HL-60/S4 (cell line): Measurements from ENCODE around the gene GK.

Experiments
- in situ Hi-C: fragments of 300-500 bp; cut with MboI; formaldehyde crosslinking; loops from 2 replicates; pipeline ENCODE4 v1.14.3; 2022; ENCODE audit warnings: low sequenced_read_pairs

GK gene

DNA sequence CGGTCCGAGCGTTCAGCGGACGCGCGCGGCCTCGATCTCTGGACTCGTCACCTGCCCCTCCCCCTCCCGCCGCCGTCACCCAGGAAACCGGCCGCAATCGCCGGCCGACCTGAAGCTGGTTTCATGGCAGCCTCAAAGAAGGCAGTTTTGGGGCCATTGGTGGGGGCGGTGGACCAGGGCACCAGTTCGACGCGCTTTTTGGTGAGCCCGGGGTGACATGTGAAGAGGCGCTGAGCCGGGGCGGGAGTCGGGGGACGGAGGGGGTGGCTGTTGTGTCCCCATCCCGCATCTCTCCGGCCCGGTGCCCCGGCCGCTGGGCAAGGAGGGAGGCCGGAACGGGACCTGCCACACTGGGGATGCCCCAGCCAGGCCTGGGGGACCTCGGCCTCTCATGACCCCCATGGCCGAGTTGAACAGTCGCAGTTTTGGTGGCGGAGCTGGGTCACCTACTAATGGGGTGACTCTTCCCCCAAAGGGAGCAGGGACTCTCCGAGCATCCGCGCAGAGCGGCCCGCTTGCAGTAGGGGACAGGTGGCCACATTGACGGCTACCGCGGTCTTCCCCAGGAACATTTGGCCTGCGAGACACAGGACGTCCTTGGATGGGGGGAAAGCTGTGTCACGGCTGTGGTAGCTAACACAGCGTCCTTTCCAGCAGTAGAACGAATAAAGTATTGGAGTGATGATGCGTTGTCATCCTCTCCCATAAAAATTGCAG lies at the start of gene GK:
Gene GK (plus strand): TSS at position 9 of the 717 bp plus-strand sequence. CDS start 115 bp downstream, at position 124.
- in situ Hi-C loops = no loop called here

DNA sequence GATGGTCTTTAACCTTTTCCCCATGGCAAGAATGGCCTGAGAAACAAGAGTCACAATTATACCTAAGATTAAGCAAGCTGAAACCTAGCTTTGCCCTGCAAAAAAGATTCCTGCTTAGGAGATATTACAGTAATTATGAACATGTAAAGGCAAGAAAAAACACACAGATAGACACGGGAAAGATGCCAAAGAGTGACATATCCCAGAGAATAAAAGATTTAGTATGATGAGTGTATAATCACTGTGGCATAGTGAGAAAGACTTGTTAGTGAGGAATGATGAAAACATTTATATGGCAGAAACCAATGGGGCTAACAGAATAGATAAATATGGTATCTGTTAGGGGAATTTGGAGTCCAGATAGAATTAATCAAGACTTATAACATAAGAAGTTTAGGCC lies 46.1 kb upstream of the GK start:
- in situ Hi-C loops = no loop called here

DNA sequence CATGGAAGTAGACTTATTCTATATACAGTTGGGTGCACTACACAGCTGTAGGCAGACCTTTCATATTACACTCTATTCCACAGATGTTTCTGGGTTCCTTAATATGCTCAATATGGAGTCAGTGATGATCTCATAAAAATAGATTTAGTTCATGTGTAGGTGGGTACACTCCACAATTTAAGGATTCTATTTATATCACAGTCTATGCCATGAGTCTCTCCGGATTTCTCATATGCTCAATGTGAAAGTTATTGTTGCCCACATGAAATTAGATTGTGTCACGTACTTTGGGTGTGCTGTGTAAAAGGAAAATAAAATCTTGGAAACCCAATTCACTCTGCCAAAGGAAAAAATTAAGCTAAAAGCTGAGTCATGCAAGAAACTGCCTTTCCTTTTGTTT lies 43.2 kb upstream of the GK start:
- in situ Hi-C loops = no loop called here

DNA sequence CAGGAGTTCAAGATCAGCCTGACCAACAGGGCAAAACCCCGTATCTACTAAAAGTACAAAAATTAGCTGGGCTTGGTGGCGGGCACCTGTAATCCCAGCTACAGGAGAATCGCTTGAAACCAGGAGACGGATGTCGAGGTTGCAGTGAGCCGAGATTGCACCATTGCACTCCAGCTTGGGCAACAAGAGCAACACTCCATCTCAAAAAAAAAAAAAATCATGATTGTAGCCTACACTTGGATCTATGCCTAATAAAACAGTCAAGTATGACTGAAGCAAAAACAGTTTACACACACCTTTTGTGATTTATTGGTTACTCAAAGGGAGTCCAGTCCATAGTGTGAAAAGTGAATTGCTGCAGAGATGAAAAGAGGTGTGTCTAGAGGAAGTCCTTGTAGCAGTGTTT lies 41.0 kb upstream of the GK start:
- in situ Hi-C loops = no loop called here

DNA sequence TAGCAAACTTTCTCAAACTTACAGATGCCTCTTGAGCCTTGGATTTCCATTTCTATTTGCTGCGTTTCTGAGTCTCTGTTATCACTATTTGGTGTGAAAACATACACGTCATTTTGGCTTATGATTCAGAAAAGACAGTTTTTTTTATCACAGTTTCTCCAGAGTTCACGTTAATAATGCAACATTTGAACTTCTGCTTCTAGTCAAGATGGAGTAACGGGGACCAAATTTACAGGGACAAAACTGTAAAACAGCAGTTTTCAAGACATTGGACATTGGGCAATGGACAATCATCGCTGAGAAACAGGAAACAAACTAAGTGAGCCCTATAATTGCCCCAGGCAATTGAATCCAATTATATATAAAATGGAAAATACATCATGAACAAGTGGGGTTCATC lies 39.5 kb upstream of the GK start:
- in situ Hi-C loops = no loop called here

DNA sequence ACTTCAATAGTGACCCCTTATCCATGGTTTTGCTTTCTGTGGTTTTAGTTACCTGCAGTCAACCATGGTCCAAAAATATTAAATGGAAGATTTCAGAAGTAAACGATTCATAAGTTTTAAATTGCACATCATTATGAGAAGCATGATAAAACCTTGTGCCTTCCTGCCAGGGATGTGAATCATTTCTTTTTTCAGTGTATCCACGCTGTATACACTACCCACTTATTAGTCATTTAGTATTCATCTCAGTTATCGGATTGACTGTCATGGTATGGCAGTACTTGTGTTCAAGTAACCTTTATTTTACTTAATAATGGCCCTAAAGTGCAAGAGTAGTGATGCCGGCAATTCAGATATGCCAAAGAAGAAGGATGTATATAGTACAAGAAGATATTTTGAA lies 38.0 kb upstream of the GK start:
- in situ Hi-C loops = no loop called here

DNA sequence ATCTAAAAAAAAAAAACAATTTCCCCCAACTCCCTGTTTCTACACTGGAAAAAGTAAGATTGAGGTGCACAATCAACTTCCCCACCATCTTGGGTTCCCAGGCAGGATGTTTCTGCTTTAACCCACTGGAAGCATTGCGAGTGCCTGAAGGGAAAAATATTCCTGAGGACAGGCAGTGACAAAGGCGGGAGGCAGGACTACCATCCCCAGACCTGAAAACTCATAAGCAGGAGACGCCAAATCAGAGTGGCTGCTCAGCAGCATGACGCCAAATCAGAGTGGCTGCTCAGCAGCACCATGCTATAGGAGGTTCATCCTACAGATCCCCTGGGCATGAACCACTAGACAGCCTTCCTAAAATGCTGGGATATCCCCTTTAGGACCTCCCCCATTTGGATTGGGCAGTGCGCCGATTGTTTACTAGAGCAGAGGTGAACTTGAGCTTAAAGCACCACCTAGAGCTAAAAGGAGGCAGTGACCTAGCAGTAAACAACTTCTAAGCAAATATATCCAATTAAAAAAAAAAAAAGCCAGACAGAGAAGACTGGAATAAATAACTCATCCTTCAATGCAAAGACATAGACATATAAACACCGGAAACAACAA lies 35.0 kb upstream of the GK start:
- in situ Hi-C loops = no loop called here

DNA sequence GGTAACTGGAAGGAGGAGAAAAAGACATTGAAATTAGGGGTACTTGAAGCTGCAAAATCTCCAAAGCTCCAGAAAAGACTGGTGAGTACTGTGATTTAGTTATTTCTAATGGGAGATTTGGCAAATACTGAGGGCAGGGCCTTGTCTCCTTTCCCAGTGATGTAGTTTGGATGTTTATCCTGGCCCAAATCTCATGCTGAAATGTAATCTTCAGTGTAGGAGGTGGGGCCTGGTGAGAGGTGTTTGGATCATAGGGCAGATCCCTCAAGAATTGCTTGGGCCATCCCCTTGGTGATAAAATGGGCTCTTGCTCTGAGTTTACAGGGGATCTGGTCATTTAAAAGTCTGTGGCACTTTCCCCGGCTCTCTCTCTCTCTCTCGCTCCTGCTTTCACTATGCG lies 33.1 kb upstream of the GK start:
- in situ Hi-C loops = no loop called here

DNA sequence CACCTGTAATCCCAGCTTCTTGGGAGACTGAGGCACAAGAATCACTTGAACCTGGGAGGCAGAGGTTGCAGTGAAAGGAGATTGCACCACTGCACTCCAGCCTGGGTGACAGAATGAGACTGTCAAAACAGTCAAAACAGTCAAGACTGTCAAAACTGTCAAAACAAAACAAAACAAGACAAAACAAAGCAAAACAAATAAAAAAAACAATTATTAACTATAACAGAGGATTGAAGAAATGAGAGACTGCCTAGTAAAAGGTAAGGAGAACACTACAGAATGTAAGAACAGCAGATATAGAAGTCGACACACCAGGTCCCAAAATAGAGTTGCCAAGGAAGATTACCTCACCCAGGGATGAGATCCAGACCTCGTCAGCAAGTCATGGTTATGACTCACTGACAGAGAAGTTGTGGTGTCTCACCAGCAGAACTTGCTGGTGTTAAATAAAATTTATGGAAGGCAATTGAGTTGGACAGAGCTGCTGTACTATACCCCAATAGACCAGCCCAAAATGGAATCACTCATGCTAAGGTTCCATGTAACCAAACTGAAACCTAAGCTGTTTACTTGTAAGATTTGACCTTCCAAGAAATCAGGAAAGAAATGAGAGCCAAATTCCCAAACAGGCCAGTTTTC lies 32.1 kb upstream of the GK start:
- in situ Hi-C loops = no loop called here

DNA sequence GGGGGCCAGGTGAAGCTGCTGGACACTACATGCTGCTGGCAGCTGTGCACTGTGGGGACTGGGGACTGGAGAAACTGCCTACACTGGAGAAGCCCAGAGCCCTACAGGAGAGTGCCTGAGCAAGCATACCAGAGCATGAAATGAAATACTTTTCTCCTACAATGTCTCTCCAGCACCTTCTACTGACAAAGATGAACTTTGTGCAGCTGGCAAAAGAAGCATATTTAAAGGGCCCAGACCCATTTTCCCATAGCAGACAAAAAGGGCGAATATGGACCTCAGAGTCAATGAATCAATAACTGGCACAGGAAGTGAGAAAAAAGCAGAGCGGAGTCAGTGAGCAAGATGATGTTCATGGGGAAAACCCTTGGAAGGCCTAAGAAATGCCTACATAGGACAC lies 30.9 kb upstream of the GK start:
- in situ Hi-C loops = no loop called here

DNA sequence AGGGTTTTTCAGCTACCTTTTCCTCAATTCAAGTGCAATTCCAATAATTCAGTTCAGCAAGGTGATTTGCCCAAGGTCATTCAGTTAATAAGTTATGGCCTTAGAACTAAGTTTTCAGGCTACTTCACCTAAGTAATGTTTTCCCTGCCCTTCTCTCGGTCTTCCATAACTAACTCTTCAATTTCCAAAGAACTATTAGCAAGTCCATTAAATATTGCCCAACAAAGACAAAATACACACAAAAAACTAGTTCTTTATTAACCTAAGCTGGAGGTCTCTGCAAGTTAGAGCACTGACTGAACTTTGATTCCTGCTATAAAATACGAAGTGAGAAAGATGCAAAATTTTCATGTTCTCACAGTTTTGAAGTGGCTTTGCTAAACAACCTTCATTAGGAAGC lies 26.8 kb upstream of the GK start:
- in situ Hi-C loops = no loop called here

DNA sequence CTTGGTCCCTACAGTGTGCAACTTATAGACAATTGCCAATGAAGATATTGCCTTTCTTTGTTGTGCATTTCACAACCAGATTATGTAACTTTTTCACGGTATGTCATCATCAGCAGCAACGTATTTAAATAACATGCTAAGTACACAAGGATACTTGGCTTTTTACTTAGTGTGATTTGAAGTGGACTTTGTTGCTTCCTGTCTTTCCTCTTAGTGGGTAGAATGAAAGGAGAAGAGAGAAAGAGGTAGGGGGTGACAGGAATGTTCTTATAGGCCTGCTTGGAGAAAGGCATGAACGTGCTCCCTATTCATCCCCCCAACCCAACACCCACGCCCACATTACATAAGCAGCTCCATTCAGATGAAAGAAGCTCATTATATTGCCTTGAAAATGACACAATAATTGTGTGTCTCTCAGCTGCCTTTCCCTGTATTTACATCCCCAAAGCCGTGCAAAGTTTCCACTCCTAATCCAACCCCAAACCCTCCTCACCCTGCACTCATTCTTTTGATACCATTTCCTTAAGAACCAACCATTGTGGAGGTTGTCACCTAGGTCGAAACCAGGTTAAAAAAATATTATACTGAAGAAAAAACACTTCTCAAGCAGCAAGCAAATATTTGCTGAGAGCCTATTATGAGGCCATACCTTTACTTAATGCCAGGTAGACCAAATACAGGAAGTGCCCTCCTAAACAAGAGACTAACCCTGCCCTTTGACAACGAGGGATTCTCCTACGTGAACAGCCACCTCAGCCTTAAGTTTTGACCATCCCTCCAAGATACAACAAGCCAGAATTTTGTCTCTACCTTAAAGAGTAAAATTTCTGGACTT lies 25.2 kb upstream of the GK start:
- in situ Hi-C loops = no loop called here

DNA sequence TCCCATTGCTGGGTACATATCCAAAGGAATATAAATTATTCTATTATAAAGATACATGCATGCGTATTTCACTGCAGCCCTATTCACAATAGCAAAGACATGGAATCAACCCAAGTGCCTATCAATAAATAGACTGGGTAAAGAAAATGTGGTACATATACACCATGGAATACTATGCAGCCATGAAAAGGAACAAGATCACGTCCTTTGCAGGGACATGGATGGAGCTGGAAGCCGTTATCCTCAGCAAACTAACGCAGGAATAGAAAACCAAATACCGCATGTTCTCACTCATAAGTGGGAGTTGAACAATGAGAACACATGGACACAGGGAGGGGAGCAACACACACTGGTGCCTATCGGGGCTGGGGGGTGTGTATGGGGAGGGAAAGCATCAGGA lies 19.2 kb upstream of the GK start:
- in situ Hi-C loops = loop anchor here (10.0 kb wide), 1 partner anchor 81 kb away; no protein-coding TSS in a partner anchor

DNA sequence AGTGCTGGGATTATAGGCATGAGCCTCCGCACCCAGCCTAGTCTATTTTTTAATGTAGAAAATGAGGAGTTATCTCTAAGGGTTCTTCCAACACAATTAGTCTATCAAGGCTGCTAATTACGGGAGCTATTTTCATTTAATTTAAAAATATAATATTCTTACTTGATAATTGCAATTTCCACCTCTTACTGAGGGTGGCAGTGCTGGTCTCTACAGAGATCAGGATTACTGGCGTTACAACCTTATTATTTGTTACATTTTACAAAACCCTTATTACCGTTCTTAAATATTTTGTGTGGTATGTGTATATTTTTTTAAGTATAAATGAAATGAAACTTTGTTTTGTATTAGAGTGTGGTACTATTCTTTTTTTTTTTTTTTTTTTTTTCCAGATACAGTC lies 17.6 kb upstream of the GK start:
- in situ Hi-C loops = loop anchor here (10.0 kb wide), 1 partner anchor 79 kb away; no protein-coding TSS in a partner anchor

DNA sequence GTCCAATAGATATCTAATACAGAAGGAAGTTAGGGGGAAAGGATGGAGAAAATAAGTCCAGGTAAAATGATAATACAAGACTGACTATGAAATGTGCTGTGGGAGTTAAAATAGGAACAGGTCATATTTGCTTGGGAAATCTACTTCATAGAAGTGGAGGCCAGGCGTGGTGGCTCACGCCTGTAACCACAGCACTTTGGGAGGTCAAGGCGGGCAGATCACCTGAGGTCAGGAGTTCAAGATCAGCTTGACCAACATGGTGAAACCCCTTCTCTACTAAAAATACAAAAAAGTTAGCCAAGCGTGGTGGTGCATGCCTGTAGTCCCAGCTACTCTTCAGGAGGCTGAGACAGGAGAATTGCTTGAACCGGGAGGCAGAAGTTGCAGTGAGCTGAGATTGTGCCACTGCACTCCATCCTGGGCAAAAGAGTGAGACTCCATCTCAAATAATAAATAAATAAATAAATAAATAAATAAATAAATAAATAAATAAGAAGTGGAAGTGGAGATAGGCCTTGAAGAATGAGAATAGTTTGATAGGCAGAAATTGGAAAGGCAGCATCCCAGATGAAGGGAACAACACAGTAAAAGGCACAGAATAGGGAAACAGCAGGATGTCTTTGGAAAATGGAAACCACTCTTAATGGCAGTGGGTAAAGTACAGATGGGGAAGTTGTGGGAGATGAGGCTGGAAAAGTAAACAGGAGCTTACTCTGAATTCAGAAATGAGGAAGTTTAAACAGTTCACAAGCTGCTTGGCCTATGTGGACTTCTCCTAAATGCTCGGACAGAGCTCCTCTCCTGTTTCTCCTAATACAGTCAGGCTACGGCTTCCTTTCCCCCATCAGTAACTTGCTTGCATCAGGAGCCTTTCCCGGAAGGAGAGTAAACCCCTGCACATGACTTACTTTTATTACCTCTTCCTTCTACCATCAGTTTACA lies 15.1 kb upstream of the GK start:
- in situ Hi-C loops = loop anchor here (10.0 kb wide), 1 partner anchor 77 kb away; no protein-coding TSS in a partner anchor

DNA sequence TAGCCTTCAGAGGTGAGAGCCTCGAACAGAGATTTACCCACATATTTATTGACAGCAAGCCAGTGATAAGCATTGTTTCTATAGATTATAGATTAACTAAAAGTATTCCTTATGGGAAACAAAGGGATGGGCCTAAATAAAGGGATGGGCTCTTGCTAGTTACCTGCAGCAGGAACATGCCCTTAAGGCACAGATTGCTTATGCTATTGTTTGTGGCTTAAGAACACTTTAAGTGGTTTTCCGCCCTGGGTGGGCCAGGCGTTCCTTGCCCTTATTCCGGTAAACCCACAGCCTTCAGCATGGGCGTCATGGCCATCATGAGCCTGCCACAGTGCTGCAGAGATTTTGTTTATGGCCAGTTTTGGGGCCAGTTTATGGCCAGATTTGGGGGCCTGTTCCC lies 13.5 kb upstream of the GK start:
- in situ Hi-C loops = loop anchor here (10.0 kb wide), 1 partner anchor 75 kb away; no protein-coding TSS in a partner anchor

DNA sequence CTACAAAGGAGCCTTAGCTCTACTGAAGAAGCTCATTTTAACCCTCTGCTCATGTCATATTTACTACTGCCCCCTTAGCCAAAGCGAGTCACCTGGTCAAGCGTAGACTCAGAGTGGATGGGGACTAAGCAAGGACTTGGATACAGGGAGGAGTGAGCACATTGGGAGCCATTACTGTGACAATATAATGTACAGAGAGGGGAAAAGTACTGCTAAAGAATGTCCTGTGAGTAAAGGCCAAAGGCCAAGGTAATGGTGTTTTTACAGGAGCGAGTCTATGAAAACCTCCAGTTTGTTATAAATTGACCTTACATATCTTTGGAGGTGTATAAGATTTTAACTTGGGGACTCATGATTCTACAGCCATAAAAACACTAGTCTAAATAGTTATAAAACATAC lies 10.6 kb upstream of the GK start:
- in situ Hi-C loops = no loop called here

DNA sequence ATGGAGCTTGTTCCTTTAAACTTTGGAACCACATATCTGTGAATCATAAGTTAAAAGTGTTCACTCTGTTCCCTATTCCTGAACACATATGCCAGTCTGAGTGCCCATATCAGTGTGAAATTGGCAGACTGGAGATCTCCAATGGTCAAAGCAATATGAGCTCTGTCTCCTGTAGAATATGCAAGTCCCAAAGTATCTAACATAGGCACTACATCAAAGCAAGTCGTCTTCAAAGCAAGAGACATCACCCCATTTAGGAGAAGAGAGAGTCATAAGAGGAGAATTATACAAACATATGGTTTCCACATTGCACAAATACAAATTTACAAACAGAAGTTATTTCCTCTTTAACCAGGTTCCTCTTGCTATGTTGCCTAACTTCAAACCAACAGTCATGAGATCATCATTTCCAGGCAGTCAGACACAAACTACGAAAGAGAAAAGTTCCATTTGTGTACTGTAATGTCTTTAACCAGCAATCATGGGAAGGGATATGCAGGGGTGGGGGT lies 9.9 kb upstream of the GK start:
- in situ Hi-C loops = no loop called here

DNA sequence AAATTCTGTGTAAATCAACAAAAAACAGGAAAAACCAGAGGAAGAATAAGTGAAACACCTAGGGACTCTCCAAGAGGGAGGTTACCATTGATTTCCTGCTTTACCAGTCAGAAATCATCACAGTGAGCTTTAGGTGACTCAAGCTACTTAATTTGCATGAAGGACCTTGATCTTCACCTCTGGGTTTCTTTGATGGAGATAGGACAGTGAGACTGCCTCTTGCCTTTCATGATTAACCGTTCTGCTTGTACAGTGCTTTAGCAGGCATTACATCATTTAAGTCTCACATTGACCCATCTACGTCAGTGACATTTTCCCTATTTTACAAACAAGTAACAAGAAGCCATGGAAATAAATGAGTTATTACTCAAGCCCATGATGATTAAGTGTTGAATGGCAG lies 3.4 kb upstream of the GK start:
- in situ Hi-C loops = no loop called here
